OCI-M2 (cell line): ENCODE data around the gene TMEM212.

Experiments
- DNase-seq: peaks from one replicate; lab custom pipeline; 2025; ENCODE audit not compliant: unreplicated experiment; lab: John Stamatoyannopoulos, UW

Gene TMEM212

DNA sequence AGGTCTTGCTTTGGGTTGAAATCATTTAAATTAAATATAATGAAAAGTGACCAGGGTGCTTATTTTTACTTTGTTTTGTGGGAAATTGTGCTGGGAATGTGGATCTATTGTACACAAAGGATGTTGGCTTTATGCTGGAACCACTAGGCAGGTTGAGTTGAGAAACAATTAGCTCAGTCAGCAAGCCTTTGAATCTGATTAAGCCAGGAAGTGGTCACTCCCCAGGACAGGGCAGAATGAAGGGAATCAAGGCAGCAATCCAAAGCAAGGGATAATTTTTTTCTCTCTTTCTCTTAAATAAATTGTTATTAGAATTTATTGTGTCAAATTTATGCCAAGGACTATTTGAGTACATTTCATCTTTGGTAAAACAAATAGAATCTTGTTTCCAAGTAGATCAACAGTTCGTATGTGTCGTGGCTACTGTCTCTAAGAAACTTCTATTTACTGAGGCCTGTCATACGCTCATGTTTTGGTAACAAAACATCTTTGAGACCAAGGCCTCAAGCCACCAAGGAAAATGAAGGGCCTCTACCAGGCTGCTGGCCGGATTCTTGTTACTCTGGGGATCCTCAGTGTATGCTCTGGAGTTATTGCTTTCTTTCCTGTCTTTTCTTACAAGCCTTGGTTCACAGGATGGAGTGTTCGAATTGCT, at the start of gene TMEM212:
Gene TMEM212 (plus strand): TSS at position 486 of the 655 bp plus-strand sequence. CDS start 35 bp downstream, at position 521.
- DNase-seq, result no peak

DNA sequence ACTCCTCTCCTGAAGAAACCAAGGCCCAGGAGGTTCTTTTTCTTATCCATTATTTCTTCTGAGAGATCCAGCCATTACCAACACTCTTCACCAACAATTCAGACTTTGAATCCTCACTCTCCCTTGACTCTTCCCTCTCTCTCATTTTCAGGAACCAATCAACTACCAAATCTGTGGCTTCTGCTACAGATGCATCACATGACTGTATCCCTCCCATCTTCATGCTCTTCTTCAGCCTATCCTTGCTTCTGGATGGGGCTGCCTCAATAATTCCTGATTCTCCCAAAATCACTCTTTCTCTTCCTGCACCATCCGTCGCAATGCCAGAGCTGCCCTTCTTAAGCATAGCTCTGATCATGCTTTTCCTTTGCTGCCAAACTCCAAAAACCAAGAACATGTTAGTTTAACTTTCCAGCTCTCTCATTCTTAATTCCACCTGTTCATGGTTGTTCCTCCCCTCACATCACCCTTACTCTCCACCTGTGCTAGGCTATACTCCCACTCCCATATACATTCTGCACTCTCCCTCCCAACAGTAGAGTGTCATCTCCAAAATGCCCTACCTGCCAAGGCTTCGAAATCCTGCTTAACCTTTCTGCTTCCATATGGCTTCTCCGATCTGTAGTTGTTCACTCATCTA, 46.4 kb upstream of the TMEM212 start:
- DNase-seq, result no peak

DNA sequence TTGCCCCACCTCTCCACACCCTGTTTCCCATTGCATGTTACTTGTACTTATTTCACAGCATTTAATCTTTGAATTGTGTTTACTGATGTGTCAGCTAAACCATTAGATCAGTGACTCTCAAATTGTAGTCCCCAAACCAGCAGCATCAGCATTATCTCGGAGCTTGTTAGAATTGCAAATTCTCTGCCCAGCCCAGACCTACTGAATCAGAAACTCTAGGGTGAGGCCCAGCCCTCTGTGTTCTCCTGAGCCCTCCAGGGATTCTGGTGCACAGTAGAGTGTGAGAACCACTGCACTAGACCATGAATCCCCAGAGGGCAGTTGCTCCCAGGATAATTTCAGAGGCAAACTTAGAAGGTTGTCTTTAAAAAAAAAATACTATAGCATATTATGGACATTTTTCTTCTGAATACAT, 45.9 kb upstream of the TMEM212 start:
- DNase-seq, result no peak

DNA sequence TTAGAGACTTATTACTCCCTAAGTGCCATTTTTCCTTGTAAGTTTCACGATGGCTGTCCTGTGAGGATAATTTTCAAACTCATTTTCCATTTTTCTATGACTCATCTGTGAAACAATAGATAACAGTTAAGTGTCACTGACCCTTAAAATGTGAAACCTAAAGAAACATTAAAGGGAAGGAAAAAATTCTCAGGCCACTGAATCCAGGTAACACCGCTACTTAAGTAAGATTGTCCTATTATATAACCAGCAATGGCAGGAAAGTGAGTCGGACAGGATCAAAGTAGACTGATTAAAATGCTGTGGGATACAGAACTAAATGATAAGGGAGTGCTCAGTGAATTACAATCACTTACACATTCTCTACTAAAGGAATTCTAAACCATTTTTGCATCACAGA, 45.3 kb upstream of the TMEM212 start:
- no peak for DNase-seq

DNA sequence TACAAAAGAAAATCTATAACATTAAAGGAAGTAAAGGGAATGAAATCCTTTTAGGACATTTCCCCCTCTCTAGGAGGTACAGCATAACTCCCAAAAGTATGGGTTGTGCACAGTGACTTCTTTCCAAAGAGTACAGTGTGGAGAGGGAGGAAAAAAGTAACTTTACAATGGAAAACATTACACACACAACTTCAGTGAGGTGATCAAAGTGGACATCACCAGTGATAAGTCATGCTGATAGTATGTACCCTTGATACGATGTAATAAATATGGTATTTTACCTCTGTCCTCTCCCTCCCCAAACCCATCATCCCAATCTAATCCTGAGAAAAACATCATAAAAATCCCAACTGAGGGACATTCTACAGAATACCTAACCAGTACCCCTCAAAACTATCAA, 43.6 kb upstream of the TMEM212 start:
- no peak for DNase-seq

DNA sequence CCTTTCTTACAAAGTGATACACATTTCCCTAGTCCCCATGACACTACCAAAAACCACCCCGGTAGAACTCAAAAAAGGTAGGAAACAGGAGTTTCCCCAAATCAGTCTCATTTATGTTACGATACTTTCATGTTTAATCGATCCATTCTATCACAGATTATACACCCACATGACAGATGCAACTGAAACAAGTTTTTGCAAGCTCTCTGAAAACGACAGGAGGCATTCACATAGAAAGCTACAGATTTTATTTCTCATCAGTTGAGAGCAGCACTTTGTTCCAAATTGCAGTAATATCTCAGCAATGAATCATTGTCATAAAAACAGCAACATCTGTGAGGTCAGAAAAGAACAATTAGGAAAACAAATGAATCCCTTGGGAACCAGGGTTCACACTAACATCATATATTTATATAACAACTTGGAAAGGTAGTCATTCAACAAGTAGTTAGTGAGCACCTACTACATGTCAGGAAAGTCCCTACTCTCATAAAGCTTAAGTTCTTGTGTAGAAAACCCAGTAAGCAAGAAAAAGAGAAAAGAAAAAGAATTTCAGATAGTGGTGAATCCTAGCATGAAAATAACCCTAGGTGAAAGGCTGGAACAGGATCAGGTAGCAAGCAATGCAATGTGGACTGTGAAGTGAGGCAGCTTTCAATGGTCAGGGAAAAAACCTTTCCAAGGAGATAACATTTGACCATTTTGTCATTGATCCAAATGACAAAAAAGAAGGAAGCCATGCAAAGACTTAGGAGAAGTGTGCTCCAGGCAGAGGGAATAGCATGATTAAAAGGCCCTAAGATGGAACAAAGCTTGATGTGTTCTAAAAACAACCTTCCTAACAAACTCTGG, 41.2 kb upstream of the TMEM212 start:
- no peak for DNase-seq

DNA sequence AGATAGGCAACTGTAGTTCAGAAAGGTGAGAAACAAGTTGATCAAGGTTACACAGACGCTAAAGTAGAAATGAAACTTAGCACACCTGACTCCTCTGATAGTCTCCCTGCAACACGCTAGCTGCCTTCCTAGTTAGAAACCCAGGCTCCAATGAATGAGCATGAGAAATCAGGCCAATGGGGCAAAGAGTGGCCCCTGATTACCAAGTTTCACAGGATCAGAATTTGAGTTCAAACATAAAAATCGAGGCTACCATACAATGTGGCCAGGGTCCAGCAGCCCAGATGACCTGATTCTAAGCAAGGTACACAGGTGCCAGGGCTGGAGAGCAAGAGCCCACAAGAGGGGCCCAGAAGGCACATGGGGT, 40.6 kb upstream of the TMEM212 start:
- DNase-seq, result no peak

DNA sequence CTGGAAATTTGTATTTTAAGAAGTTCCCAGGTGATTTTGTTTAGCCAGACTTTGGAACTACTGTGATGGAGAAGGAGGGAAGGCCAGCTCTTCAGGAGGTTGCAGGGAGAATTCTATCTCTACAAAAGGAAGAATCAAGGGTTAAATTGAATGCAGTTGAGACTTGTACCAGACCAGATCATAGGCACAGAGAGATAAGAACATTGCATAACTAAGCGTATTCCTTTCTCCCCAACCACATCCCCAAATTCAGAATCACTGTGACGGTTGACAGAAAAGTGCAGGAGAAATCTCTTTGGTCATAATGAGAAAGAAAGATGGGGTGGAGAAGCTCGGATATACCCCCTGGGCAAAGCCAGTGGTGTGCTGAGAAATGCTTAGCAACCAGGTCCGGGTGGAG, 40.1 kb upstream of the TMEM212 start:
- DNase-seq, result no peak

DNA sequence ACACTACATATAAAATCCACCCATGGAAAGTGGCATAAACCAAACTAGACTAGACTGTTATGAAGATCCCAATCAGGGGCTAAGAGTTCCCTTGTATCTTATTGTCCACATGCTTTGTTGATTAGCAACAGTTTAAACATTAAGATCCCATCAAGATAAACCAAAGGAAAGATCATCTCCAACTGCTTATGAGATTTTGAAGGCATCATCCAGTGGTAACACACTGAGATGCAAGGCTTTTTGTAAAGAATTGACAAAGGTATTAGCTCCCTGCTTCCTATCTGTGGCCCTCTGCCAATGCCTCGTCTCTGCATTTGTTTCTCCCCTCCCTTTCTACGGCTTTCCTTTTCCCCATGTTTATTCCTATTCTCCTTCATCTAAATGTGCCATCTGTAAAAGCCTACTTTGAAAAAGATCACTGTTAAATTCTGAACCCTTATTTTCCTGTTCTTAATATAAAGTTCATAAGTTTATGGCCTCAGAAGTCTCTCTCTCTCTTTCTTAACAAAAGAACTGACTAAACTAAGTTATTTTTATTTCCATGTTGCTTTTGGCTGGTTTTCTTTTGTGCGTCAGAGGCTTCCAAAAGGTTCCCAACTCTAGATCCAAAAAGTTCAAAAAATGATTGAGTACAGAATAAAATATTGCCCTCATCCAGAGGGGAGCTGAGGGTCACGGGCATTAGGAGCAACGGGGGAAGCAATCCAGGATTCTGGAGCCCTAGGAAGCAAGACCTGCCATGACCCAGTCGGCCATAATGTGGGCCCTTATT, 38.3 kb upstream of the TMEM212 start:
- DNase-seq, result no peak

DNA sequence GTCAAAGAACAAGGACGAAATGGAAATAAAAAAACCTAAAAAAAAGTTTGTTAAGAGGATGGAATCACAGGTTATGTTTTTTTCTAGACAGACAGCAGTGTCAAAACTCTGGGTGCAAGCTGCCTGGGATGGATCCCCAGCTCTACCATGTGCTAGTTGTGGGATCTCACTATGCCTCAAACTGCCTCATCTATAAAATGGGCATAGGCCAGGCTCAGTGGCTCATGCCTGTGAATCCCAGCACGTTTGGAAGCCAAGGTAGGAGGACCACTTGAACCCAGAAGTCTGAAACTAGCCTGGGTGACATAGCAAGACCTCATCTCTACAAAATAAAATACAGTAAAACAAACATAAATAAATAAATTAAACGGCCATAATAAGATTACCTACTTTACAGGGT, 37.5 kb upstream of the TMEM212 start:
- DNase-seq, result no peak

DNA sequence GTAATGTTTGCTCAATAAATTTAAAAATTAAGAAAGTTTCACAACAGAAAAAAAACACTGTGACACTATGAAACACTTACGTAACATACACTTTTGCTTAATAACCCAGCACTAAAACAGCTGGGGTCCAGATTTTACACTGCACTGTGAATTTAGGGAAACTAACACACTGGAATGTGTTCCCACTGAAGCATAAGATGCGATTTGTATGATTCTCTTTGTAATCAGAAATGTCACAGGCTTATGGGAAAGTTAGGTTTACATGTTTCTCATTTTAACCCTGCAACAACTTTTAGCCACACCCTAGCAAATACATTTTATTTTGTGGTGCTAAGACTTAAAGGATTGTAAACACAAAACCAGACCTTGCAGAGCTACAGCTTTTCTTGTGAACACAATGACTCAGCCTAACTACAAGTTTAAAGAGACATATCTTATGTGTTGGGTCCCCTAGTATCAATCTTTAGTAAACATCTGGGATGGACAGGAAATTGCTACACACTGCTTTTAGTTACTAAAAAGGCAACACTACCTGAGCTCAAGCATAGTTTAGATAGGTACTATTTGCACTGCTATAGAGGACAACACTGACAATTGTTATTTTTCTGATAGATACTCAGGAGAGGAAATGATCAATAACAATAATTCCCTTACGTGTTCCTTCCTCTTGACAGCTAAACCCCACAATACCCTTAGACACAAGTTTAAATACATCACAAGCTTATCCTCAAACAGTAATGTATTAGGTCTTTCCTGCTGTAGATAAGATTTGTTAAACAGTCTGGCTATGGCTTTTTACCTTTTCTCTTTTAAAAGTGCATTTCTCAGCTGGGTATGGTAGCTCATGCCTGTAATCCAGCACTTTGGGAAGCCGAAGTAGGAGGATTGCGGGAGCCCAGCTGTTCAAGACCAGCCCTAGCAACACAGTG, 36.7 kb upstream of the TMEM212 start:
- DNase-seq, result no peak

DNA sequence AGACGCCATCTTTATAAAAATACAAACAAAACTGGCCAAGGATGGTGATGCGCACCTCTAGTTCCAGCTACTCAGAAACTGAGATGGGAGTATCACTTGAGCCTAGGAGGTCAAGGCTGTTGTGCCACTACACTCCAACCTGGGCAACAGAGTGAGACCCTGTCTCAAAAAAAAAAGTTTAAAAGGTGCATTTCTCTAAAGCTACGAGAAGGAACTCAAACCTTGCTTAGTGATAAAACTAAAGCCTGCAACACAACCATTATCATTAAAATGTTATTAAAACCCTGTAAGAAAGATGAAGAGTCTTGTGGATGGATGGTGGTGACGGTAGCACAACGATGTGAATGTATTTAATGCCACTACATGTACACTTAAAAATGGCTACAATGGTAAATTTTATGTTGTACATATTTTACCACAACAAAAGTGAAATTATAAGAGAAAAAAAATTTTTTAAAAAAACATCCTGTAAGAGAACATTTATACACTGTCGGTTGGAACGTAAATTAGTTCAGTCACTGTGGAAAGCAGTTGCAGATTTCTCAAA, 35.9 kb upstream of the TMEM212 start:
- DNase-seq, result no peak

DNA sequence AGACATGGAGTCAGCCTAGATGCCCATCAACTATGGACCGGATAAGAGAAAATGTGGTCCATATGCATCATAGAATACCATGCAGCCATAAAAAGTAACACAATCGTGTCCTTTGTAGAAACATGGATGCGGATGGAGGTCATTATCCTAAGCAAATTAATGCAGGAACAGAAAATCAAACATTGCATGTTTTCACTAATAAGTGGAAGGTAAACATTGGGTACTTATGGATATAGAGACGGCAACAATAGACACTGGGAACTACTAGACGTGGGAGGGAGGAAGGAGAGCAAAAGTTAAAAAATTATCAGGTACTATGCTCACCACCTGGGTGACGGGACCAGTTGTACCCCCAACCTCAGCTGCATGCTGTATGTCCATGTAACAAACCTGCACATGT, 35.3 kb upstream of the TMEM212 start:
- no peak for DNase-seq

DNA sequence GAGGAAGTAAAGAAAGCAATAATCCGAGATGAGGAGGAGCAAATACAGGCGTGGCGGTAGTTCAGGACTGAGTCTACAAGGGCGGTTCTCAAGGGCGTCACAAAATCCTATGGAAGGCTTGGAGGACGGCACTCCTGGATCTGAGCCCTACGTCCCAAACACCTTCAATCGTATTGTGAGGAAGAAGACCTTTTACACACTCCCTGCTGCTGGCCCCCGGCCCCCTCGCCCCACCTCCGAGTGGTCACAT, 33.6 kb upstream of the TMEM212 start:
- DNase-seq, result no peak

DNA sequence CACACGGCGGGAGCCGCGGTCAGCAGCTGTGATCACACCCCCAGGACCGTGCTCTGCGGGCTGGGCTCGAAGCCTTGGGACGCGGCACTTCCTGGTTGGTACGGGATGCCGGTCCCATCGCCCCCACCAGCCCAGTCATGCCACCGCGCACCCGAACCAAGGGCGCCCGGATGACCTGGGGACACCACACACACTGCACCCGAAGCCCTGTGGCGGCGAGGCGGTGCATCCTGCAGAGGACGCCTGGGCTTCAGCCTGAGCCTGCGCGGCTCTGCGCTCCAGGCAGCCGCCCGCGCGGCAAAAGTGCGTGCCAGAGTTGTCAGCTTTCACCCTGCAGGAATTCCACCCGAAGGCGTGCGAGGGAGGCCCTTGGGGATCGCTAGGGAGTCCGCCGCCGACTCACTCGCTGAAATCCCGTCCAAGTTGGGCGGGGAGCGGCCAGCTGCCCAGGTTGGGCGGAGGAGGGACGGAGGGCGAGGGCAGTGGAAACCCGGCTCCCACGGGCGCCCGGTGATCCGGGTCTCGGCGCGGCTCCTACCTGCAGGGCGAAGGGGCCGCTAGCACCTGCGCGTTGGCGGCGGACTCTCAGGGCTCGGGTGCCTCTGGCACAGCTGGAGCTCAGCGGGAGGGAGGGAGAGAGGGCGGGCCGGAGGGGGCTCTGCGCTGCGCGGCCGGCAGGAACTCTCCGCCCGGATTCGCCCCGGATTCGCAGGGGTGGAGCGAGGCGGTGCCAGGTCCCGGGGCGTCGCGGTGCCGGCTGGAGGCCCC, 33.1 kb upstream of the TMEM212 start, which contains the start of gene PLD1:
Gene PLD1 (minus strand): TSS at position 623 of the 768 bp plus-strand sequence. CDS start 72,432 bp downstream, outside the sequence.
- DNase-seq, result no peak

DNA sequence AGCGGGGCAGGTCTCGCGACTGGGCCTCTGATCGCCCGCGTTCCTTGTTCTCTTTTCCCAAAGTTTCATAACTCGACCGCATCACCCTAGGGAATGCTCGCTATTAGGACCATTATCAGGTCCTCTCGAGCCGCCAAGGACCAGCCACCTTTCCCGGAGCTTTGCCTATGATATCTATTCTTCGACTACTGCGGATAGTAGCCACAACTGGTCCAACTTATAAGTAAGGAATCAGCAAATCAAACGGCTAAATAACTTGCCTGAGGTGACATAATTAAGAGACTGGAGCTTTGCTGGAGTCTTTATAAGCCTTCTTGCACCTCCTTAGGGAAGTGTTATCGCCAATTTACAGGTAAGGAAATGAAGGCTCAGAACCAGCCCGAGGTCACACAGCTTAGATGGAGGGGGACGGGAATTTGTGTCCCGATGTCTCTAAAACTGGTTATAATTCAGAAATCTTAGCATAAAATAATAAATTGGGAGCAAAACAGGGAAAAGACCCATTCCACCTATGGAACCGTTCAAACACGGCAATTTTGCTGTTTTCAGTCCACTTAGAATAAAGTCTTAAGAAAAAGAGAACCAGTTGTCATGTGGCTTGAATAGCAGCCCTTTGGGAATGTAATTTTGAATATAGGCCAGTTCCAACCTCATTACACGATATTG, 32.4 kb upstream of the TMEM212 start:
- DNase-seq, result no peak

DNA sequence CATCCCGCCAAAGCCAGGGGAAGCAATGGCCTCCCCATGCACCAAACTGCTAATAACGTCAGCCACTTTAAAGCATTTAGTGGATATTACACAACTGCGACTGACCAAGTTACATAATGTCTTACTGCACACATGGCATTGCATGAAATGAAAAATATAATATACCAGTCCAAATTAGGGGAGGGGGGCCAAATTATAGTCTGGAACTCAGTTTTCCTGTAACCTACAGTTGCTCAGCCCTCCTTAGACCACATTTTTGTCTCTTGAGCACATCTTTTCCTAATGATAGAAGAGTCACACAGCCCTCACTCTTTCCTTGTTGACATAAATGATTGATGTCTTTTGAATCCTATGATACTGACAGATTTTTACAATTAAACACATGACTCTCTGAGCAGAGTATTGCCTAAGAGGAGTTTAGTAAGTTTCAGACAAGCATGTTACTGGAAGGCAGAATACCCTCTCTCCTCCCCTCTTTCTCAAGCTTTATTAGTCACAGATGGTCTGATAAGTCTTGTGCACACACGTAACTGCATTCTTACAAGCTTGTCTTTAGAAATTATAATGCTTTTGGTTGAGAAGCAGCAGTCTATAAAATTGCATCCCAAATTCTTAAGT, 31.7 kb upstream of the TMEM212 start:
- no peak for DNase-seq

DNA sequence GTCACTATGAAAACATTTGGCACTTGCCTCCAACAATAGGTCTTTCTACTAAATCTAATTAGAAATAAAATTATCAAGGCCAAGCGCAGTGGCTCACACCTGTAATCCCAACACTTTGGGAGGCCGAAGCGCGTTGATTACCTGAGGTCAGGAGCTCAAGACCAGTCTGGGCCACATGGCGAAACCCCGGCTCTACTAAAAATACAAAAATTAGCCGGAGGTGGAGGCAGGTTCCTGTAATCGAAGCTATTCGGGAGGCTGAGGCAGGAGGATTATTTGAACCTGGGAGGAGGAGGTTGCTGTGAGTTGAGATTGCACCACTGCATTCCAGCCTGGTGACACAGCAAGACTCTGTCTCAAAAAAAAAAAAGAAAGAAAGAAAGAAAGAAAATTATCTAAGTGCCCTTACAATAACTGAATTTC, 31.2 kb upstream of the TMEM212 start:
- DNase-seq, result no peak
